CD4-positive, alpha-beta memory T cell (primary cell): ENCODE results near the gene PRRT1. TPM values are rescaled to one million over a fixed set of nuclear protein-coding genes. Genes with fewer than 3 reads are reported as not detected.

Source experiments
- CTCF ChIA-PET: fragments of 350-600 bp; sonication (Branson Sonifier 250); formaldehyde crosslinking; loops from one replicate; lab custom pipeline; 2021; ENCODE audit warnings: inconsistent platforms; ENCODE audit not compliant: partially characterized antibody; lab: Charles Lee
- POLR2A ChIA-PET: fragments of 350-600 bp; sonication (Branson Sonifier 250); formaldehyde crosslinking; loops from one replicate; lab custom pipeline; 2021; ENCODE audit not compliant: partially characterized antibody; lab: Charles Lee
- DNase-seq, 5 donors: peaks; one replicate each; pipeline versions ENCODE4 v3.0.0 to v3.0.0-alpha.2; 2020 to 2022; ENCODE audit warnings: mixed read lengths in 1 of 5
- H3K27ac ChIP-seq: one replicate; pipeline ENCODE4 v1.7.0; 2013; ENCODE audit warnings: low read depth, low read length
- H3K27me3 ChIP-seq: 2 replicates; pipeline ENCODE4 v1.7.0; 2013; ENCODE audit warnings: mild to moderate bottlenecking, low read length, moderate library complexity; ENCODE audit not compliant: insufficient read depth
- H3K36me3 ChIP-seq: 2 replicates; pipeline ENCODE4 v1.7.0; 2013; ENCODE audit warnings: mild to moderate bottlenecking, low read length, moderate library complexity; ENCODE audit not compliant: insufficient read depth
- H3K4me1 ChIP-seq: 2 replicates; pipeline ENCODE4 v1.7.0; 2013; ENCODE audit warnings: mild to moderate bottlenecking, low read length, moderate library complexity; ENCODE audit not compliant: insufficient read depth
- H3K4me3 ChIP-seq, 2 donors: one replicate each; pipeline ENCODE4 v1.7.0; 2013; ENCODE audit warnings: low read length in 2 of 2, mild to moderate bottlenecking in 1 of 2
- H3K9me3 ChIP-seq, 2 donors: one replicate each; pipeline ENCODE4 v1.7.0; 2013; ENCODE audit warnings: low read length in 2 of 2, control low read depth in 1 of 2; ENCODE audit not compliant: control insufficient read depth in 1 of 2
- H3K27ac Mint-ChIP-seq, 7 donors: one replicate each; pipeline ENCODE4 v1.8.0; 2020 to 2021; ENCODE audit warnings: mixed read lengths in 7 of 7, mild to moderate bottlenecking in 6 of 7, inconsistent platforms in 3 of 7, moderate library complexity in 3 of 7
- H3K27me3 Mint-ChIP-seq, 2 donors: one replicate each; pipeline ENCODE4 v1.8.0; 2020 to 2021; ENCODE audit warnings: mixed read lengths in 2 of 2
- H3K36me3 Mint-ChIP-seq, 2 donors: one replicate each; pipeline ENCODE4 v1.8.0; 2020 to 2021; ENCODE audit warnings: mixed read lengths in 2 of 2, inconsistent platforms in 1 of 2, mild to moderate bottlenecking in 1 of 2
- H3K4me1 Mint-ChIP-seq, 4 donors: one replicate each; pipeline ENCODE4 v1.8.0; 2020 to 2021; ENCODE audit warnings: mixed read lengths in 4 of 4, mild to moderate bottlenecking in 1 of 4
- H3K4me3 Mint-ChIP-seq, 8 donors: one replicate each; pipeline ENCODE4 v1.8.0; 2020 to 2021; ENCODE audit warnings: mixed read lengths in 8 of 8, mild to moderate bottlenecking in 7 of 8, moderate library complexity in 6 of 8, inconsistent platforms in 3 of 8
- H3K9me3 Mint-ChIP-seq, 8 donors: one replicate each; pipeline ENCODE4 v1.8.0; 2020 to 2021; ENCODE audit warnings: mixed read lengths in 8 of 8, mild to moderate bottlenecking in 5 of 8, inconsistent platforms in 3 of 8, moderate library complexity in 1 of 8
- intact Hi-C: fragments of 100-400 bp; cut with micrococcal nuclease; formaldehyde crosslinking; loops from one replicate; pipeline ENCODE4 v1.15.1; 2023
- polyA plus RNA-seq, 2 donors: library from polyadenylated mRNA; unstranded; fragments of 300-500 nt; fragmentation: Illumina TruSeq; gene quantifications; one replicate each; pipeline ENCODE4 v1.2.3, GENCODE V29; 2021
- total RNA-seq, 2 experiments: library from RNA; stranded (reverse); gene quantifications; one replicate each; pipeline ENCODE4 v1.2.3, GENCODE V29; 2021

Gene PRRT1
- total and polyA plus RNA-seq, 4 experiments from 2014 or later: 0.60 to 1.9 (median 1.5) TPM; not detected in 1

GRCh38 chr6:32133786-32134185 is 18.0 kb downstream of the PRRT1 start:
- Histone ChIP-seq H3K4me1 (peaks cover 11% of the 10 kb centered on the region), H3K36me3 (no peaks in the 10 kb centered on the region), H3K4me3 (no peak overlapping the region), H3K27me3 (no peaks in the 10 kb centered on the region), H3K9me3 (no peaks in the 10 kb centered on the region), H3K27ac (no peak overlapping the region)
- ChIA-PET POLR2A (no interaction called here), CTCF (no interaction called here)
- H3K4me3 Mint-ChIP-seq: no peak overlapping the region
- intact Hi-C loops: no loop called here
- H3K27ac Mint-ChIP-seq: no peak overlapping the region
- peaks cover 0 to 7% of the 10 kb centered on the region in 2 donors for H3K36me3 Mint-ChIP-seq
- peaks cover 7 to 17% (median 12%) of the 10 kb centered on the region in 4 donors for H3K4me1 Mint-ChIP-seq
- H3K9me3 Mint-ChIP-seq: peaks cover 0 to 3% (median 0%) of the 10 kb centered on the region in 8 donors
- DNase-seq: no peak
- H3K27me3 Mint-ChIP-seq: peaks cover 0 to 2% of the 10 kb centered on the region in 2 donors

- CTCF ChIA-PET: interaction anchor here (2.4 kb wide), 1 partner anchor 63 kb away, joined by 8 read pairs; no protein-coding TSS in a partner anchor
- H3K9me3 ChIP-seq: no peaks in the 10 kb centered on the region
- Mint-ChIP-seq H3K27me3 (peaks cover 0 to 2% of the 10 kb centered on the region in 2 donors), H3K36me3 (peaks cover under 1 to 18% of the 10 kb centered on the region in 2 donors), H3K9me3 (peaks cover 0 to 3% (median 0%) of the 10 kb centered on the region in 8 donors), H3K4me3 (peak overlapping the region in 2 of 8 donors; percentile 8 to 41), H3K4me1 (peaks cover 18 to 34% (median 26%) of the 10 kb centered on the region in 4 donors), H3K27ac (peak overlapping the region in 1 of 7 donors; percentile 43)
- H3K4me3 ChIP-seq: no peak overlapping the region
- intact Hi-C loops: no loop called here
- H3K36me3 ChIP-seq: no peaks in the 10 kb centered on the region
- POLR2A ChIA-PET: interaction anchor here (5.3 to 8.6 kb wide), 2 partner anchors 45 to 60 kb away, joined by 49 to 188 read pairs; partner anchors contain the start of genes AGPAT1, GPSM3 and PBX2
- H3K4me1 ChIP-seq: peaks cover 22% of the 10 kb centered on the region
- no peak overlapping the region for H3K27ac ChIP-seq
- no peak for DNase-seq
- H3K27me3 ChIP-seq: no peaks in the 10 kb centered on the region
Measured at GRCh38 chr6:32132110-32132509, 19.6 kb downstream of the PRRT1 start.

GRCh38 chr6:32131439-32131948 is 20.2 kb downstream of the PRRT1 start:
- no peak for DNase-seq
- peaks cover 5% of the 10 kb centered on the region for H3K36me3 ChIP-seq
- H3K9me3 Mint-ChIP-seq: peaks cover 0 to 3% (median 0%) of the 10 kb centered on the region in 8 donors
- H3K4me3 ChIP-seq: no peak overlapping the region
- peaks cover 28% of the 10 kb centered on the region for H3K4me1 ChIP-seq
- peaks cover 4 to 22% of the 10 kb centered on the region in 2 donors for H3K36me3 Mint-ChIP-seq
- CTCF ChIA-PET: interaction anchor here (2.4 kb wide), 1 partner anchor 64 kb away, joined by 8 read pairs; no protein-coding TSS in a partner anchor
- H3K9me3 ChIP-seq: no peaks in the 10 kb centered on the region
- peak overlapping the region in 2 of 7 donors; percentile 57 to 79 for H3K27ac Mint-ChIP-seq
- H3K27me3 ChIP-seq: no peaks in the 10 kb centered on the region
- intact Hi-C loops: loop anchor here (2.0 kb wide), 1 partner anchor 17 kb away; no protein-coding TSS in a partner anchor
- H3K27ac ChIP-seq: no peak overlapping the region
- H3K27me3 Mint-ChIP-seq: peaks cover 0 to 2% of the 10 kb centered on the region in 2 donors
- POLR2A ChIA-PET: interaction anchor here (1.2 to 8.6 kb wide), 3 partner anchors 23 to 61 kb away, joined by 3 to 188 read pairs (median 49); partner anchors contain the start of genes AGPAT1, GPSM3 and PBX2
- peak overlapping the region; percentile 4 to 63 (median 34) for H3K4me3 Mint-ChIP-seq
- H3K4me1 Mint-ChIP-seq: peaks cover 24 to 40% (median 32%) of the 10 kb centered on the region in 4 donors

GRCh38 chr6:32129297-32130088 is 22.2 kb downstream of the PRRT1 start:
- Histone ChIP-seq H3K36me3 (peaks cover 15% of the 10 kb centered on the region), H3K4me1 (peaks cover 35% of the 10 kb centered on the region), H3K27ac (peak overlapping the region; percentile 83), H3K9me3 (no peaks in the 10 kb centered on the region), H3K4me3 (peak overlapping the region; percentile 70 to 72), H3K27me3 (no peaks in the 10 kb centered on the region)
- Mint-ChIP-seq H3K9me3 (peaks cover 0 to 3% (median 0%) of the 10 kb centered on the region in 8 donors), H3K4me1 (peaks cover 28 to 51% (median 41%) of the 10 kb centered on the region in 4 donors), H3K36me3 (peaks cover 13 to 31% of the 10 kb centered on the region in 2 donors), H3K27ac (peak overlapping the region; percentile 89 to 98 (median 97)), H3K27me3 (peaks cover 0 to 2% of the 10 kb centered on the region in 2 donors), H3K4me3 (peak overlapping the region; percentile 90 to 96 (median 94))
- ChIA-PET CTCF (interaction anchor here (0.6 to 5.1 kb wide), 10 partner anchors 10 to 115 kb away, joined by 3 to 32 read pairs (median 4); partner anchors contain the start of gene GPSM3), POLR2A (interaction anchor here (0.6 to 8.6 kb wide), 17 partner anchors 10 to 842 kb away, joined by 3 to 188 read pairs (median 4); partner anchors contain the start of genes AGPAT1, BAG6, BRD2 and DXO)
- intact Hi-C loops: loop anchor here (2.0 kb wide), 1 partner anchor 19 kb away; no protein-coding TSS in a partner anchor
- DNase-seq: peak in 1 of 5 donors; percentile 30

- peak overlapping the region; percentile 89 to 99 (median 99) for H3K27ac Mint-ChIP-seq
- H3K27ac ChIP-seq: peak overlapping the region; percentile 83
- H3K4me3 ChIP-seq: peak overlapping the region; percentile 34 to 87
- H3K9me3 Mint-ChIP-seq: peaks cover 0 to 3% (median 0%) of the 10 kb centered on the region in 8 donors
- H3K27me3 ChIP-seq: no peaks in the 10 kb centered on the region
- H3K27me3 Mint-ChIP-seq: peaks cover 0 to 2% of the 10 kb centered on the region in 2 donors
- peaks cover 20 to 38% of the 10 kb centered on the region in 2 donors for H3K36me3 Mint-ChIP-seq
- peak overlapping the region in 6 of 8 donors; percentile 97 to 100 (median 99) for H3K4me3 Mint-ChIP-seq
- peaks cover 33 to 57% (median 46%) of the 10 kb centered on the region in 4 donors for H3K4me1 Mint-ChIP-seq
- ChIA-PET CTCF (interaction anchor here (0.7 to 5.1 kb wide), 9 partner anchors 10 to 116 kb away, joined by 3 to 32 read pairs (median 3); partner anchors contain the start of gene GPSM3), POLR2A (interaction anchor here (0.7 to 8.6 kb wide), 20 partner anchors 9 to 843 kb away, joined by 3 to 188 read pairs (median 4); partner anchors contain the start of genes AGPAT1, BAG6, DDX39B and DXO)
- intact Hi-C loops: loop anchor here (1.0 kb wide), 4 partner anchors 49 to 170 kb away; partner anchors contain the start of genes PBX2, RNF5 and SKIC2
- H3K4me1 ChIP-seq: peaks cover 35% of the 10 kb centered on the region
- peaks cover 22% of the 10 kb centered on the region for H3K36me3 ChIP-seq
- DNase-seq: no peak
- no peaks in the 10 kb centered on the region for H3K9me3 ChIP-seq
Measured at GRCh38 chr6:32128751-32129296, 22.9 kb downstream of the PRRT1 start.
